Measurements from ENCODE around the gene POP4.
"Not testable (repeated sequence)": the region's sequence is repeated elsewhere in the genome, so short reads cannot be mapped to it uniquely, and the experiment has no call there.

Gene POP4

GRCh38 chr19:29614046-29614445, 8.0 kb downstream of the POP4 start:
- no peak for DNase-seq

- no peak for DNase-seq
Measured at GRCh38 chr19:29614780-29615179, 8.7 kb downstream of the POP4 start.

DNA sequence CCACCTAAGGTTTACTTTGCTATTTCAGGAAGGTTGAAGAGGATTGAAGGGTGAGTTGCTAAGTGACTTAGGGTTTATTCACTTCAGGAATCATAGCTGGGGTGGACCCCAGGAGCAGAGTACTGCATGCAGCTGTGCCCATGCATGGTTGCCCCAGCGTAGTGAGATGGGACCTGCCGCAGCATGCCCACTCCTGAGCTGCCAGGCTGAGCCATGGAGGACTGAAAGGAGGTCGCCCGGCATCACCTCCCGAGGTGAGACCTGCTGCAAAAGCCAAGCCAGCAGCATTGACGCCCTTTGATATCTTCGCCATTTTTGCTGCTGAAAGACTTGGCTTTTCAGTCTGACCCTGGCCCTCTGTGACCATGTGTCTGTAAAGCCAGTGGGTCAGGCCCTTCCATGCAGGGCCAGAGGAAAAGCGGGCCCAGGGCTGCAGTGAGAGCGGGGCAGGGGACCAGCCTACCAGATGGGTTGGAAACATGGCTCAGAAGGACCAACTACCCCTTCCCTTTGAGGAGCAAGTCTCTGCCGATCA, 9.9 kb downstream of the POP4 start:
- DNase-seq = no peak

DNA sequence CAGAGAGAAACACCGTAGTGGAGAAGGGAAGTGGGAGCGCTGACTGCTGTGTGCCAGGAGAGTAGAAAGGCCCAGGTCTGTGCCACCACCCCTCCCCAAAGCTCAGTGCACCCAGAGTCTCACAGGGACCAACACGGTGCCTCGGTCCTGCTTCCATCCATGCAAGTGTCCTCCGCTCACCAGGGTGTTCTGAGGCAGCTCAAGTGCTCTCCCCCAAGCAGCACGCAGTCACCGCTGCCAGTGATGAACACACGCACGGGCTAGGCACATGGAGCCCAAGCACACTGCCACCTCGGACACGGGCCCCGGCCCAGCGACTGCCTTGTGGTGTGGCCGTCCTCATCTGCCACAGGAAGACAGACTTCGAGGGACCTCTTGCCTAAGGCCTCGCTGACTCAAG, 10.5 kb downstream of the POP4 start:
- no peak for DNase-seq

DNA sequence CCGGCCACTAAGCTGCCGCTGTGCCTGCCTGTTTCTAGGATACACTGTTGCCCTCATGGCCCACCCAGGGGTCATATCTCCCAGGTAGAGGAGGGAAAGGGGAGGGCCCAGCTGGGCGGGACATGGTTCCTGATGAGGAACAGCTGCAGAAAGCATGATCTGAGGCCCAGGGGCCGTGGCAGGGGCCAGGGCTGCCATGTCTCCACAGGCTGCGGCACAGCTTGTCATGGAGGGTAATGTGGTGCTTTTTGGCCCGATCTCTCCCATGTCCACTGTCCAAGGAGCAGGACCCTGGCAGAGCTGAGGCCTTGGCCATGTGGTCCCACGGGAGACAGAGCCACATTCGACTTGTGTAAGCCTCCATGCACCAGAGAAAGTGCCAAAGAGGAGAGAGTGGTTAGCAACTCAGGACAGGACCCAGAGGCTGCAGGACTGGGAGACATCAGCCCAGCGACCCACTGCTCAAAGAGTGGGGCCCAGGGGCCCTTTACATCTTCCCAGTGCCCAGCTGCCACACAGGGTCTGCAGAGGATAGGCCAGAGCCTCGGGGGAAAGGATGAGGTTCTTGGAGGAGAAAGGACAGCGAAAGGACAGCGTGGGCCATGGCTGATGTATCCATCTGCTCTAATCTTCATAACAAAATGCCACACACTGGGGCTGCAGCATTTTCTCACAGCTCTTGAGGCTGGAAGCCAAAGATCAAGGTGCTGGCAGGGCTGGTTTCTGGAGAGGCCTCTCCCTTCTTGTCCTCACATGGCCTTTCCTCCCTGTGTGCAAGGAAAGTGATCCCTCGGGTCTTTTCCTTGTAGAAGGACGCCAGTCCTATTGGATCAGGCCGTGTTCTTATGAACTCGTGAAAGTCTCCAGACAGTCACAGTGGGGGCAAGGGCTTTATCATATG, 11.5 kb downstream of the POP4 start:
- DNase-seq = no peak

DNA sequence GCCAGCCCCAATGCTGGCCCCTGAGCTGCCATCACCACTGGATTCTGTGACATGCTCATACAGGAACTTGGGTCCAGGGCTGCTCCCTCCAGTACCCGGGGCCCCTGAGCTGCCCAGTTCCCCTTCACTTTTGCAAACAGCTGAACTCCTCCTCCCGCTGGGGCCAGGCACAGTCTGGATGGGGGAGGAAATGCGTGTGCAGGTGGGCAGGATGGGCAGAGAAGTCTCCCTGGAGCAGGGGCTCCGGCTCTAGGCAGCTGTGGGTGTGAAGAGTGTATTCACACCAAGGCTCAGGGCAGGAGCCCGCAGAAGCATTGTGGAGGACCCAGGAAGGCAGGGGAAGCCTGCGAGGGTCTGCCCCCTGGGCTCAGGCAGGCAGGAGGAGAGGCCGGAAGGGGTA, 12.4 kb downstream of the POP4 start:
- DNase-seq = no peak

- no peak for DNase-seq
Measured at GRCh38 chr19:29618871-29619270, 12.8 kb downstream of the POP4 start.

GRCh38 chr19:29620931-29621351, 14.9 kb downstream of the POP4 start:
- no peak for DNase-seq

- no peak for DNase-seq
Measured at GRCh38 chr19:29622166-29623070, 16.3 kb downstream of the POP4 start.

- no peak for DNase-seq
Measured at GRCh38 chr19:29623726-29624488, 17.8 kb downstream of the POP4 start.

DNA sequence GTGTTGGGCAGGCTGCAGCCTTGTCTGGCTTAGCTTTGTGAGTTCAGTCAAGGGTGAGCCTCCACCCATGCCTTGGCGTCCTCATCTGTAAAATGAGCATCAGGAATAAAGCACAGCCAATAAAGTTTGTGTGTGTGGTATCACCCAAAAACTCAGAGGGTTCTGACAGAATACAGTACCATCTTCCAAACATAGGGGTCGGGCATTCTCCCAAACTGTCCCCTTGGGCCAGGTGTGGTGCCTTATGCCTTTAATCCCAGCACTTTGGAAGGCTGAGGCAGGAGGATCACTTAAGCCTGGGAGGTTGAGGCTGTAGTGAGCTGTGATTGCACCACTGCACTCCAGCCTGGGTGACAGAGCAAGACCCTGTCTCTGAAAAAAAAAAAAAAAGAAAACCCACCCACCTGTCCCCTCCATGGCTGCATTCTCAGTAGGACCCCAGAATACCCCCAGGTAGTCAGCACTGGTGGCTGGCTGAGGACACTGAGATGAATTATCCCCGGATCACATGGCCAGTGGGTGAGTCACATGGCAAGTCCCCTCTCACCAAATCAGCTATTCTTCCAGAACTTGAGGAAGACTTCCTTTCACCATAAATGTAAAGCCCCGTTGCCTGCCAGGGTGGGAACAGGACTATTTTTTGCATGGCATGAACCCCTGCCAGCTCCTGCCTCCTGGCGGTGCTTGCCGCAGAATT, 18.6 kb downstream of the POP4 start:
- no peak for DNase-seq

- DNase-seq = no peak
Measured at GRCh38 chr19:29625186-29625651, 19.1 kb downstream of the POP4 start.

GRCh38 chr19:29626386-29626785, 20.3 kb downstream of the POP4 start:
- DNase-seq = no peak

DNA sequence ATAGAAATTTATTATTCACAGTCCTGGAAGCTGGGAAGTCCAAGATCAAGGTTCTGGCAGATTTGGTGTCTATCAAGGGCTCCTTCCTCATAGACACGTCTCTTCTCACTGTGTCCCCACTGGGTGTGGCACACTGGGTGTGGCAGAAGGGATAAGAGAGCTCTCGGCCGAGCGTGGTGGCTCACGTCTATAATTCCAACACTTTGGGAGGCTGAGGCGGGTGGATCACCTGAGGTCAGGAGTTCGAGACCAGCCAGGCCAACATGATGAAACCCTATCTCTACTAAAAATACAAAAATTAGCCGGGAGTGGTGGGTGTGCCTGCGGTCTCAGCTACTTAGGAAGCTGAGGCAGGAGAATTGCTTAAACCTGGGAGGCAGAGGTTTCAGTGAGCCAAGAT, 20.7 kb downstream of the POP4 start:
- DNase-seq = not testable (repeated sequence)

DNA sequence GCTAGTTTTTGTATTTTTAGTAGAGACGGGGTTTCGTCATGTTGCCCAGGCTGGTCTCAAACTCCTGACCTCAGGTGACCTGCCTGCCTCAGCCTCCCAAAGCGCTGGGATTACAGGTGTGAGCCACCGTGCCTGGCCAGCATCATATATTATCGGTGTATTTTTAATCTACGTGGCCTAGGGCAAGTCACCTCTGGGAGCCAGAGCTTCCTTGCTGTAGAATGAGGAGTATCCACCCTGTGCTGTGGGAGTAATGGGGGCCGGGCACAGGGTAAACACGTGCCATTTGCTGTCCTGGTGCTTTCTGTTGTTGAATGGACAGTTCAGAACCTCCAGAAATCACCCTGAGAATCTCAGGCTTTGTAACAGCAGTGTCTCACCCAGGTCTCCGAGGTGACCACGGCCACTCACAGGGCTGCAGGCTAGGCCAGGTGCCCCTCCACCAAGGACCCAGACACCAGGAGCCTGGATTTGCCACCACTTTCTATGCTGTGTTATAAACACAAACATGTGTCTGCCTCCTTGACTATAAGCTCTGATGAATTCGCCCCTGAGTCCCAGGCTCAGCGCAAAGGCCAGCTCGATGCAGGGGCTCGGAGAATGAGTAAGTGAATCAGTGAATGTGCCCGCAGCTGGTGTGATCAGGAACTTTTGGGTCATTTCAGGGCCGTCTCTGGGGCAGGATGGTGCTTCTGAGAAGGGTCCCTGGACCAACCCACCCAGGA, 22.7 kb downstream of the POP4 start:
- DNase-seq = no peak

GRCh38 chr19:29629836-29630534, 23.9 kb downstream of the POP4 start:
- DNase-seq = no peak

GRCh38 chr19:29630655-29631054, 24.6 kb downstream of the POP4 start:
- no peak for DNase-seq

- DNase-seq = no peak
Measured at GRCh38 chr19:29631450-29631849, 25.4 kb downstream of the POP4 start.

GRCh38 chr19:29634002-29634401, 27.9 kb downstream of the POP4 start:
- no peak for DNase-seq

GRCh38 chr19:29634423-29635130, 28.5 kb downstream of the POP4 start:
- no peak for DNase-seq

Data from SIG-M5 (cell line).